ENCODE measurements around the gene HDAC4.
"Not testable (repeated sequence)": the region's sequence is repeated elsewhere in the genome, so short reads cannot be mapped to it uniquely, and the experiment has no call there.

The HDAC4 gene

DNA sequence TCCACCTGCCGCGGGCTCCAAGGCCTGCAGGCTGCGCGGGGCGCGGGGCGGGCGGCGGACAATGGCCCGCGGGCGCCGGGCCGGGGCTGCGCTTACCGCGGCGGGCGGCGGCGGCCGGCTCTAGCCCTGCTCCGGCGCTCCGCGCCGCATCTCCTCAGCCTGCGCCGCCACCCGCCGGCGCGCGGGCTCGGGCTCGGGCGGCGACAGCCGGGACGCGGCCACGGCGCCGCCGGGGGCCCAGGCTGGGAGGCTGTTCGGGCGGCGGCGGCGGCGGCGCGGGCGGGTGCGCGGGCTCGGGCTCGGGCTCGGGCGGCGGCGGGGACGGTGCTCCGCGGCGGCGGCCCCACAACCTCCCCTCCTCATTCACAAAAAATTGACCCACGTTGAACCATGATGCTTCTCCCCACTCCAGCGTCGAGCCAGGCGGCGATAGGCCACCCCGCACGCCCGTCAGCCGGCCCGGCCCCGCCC lies at the start of gene HDAC4:
HDAC4 (minus strand) TSS at position 425 of the 471 bp plus-strand sequence. CDS start 48,321 bp downstream, outside the sequence.
- DNase-seq (ENCODE audit: extremely low read depth in 1 of 2, low read depth in 1 of 2), result no peak

DNA sequence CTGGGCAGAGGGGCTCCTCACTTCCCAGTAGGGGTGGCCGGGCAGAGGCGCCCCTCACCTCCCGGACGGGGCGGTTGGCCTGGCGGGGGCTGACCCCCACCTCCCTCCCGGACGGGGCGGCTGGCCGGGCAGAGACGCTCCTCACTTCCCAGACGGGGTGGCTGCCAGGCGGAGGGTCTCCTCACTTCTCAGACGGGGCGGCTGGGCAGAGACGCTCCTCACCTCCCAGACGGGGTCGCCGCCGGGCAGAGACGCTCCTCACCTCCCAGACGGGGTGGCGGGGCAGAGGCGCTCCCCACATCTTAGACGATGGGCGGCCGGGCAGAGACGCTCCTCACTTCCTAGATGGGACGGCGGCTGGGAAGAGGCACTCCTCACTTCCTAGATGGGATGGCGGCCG lies 48.6 kb upstream of the HDAC4 start:
- not testable (repeated sequence) for DNase-seq (ENCODE audit: extremely low read depth in 1 of 2, low read depth in 1 of 2)

DNA sequence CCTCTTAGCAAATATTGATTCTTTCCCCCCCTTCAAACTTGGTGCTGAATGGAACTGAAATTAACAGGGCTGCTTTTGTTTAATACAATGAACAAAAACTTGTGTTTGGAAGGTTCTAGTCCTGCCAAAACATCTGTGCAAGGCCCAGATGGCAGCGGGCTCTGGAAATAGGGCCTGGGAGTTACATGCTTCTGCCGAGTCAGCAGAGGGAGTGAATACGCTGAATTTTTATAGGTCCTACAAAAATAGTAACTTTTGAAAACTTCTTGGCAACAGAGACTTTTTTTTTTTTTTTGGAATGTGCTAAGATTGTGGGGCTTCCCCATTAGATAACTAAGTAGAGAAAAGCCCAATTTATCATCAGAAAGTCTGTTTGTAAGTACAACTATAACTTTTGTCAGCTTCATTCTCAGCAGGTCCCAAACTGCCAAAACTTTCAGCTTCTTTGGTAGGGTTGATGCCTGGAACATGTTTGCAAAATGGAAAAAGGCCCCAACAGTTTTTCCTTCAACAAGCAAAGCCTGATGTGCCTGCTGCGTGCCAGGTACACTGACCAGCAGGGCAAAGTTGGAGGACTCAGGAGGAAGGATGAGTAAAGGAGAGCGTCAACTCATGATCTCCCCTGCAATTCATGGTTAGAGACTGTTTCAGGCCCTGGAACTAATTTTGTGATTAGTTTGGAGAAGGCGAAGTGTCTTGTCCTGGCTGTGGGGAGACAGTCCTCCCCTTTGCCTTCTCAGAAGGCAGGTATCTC lies 45.1 kb upstream of the HDAC4 start:
- DNase-seq (ENCODE audit: extremely low read depth in 1 of 2, low read depth in 1 of 2), result no peak

DNA sequence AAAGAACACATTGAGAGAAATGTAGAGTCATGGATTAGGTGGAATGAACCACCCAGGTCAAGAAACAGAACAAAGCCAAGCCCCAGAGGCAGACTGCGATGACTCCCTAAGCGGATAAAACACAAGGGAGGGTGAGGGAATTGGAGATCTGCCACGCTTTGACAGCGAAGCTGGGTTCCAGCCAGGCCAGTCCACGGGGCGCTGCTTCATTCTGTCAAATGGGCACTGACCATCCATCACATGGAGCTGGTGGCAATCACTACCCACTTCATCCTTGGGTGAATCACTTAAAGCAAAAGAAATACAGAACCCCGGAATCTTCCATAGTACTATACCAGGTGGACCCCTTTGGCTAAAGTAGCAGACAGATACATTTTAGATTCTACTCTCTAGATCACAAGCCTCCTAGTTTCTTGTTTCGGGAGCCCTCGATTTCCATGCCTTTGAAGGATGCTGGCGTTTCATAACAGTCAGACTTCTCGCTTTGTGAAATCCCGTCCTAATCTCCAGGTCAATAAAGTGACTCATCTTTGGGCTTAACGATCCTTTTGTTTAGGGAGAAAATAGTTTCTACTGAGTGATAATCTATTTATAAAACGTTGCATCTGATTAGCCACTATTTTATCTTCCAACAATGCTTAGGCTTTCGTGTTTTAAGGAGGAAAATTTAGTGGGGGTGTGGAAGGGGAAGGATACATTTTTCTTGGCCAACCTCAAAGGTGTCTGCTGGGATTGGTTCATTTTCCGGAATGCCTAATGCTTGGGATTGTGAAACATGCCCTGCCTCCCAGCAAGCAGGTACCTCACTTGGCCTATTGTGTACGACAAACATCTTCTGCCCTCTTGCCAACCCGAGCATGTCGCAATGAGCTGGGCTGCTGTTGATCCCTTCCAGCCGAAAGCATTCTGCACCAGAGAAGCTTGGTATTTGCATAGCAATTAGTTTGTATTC lies 44.1 kb upstream of the HDAC4 start:
- no peak for DNase-seq (ENCODE audit: extremely low read depth in 1 of 2, low read depth in 1 of 2)

DNA sequence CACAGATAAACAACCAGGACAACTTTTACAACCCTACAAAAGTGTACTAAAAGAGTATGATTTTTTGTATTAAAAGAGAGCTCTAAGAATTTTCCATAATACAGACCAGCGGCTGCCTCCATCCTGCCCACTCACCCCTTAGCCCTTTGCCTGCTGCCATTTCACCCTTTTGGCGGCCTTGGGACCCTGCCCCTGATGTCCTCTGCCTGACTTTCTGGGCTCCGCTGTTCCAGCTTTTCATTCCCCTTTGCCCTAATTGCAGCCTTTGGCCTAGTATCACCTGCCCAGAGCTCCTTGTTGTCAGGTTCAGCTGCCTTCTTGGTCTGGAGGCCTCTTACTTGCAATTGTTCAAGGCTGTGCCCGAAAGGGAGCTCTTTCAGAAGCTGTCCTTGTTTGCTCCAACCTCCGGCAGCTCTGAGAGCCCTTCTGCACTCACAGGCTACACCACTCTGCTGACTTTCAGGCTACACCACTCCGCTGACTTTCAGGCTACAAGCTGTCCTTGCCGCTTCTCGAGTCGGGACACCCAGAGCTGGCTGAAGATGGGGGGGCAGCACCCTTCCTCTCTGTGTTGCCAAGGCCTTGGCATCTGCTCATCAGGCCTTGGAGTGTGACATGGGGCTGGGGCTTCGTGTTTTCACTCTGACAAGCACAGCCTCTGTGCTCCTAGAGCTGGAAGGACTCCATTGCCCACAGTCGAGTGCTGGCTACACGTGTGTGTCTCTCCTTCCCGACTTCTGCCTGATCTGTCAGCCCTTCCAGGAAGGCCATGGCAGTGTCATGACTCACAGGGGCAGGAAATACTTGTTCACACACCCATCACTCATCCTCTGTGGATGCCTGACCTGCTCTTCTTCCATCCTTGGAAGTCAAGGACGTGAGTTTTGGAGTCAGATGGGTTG lies 43.1 kb upstream of the HDAC4 start:
- DNase-seq (ENCODE audit: extremely low read depth in 1 of 2, low read depth in 1 of 2), result no peak

DNA sequence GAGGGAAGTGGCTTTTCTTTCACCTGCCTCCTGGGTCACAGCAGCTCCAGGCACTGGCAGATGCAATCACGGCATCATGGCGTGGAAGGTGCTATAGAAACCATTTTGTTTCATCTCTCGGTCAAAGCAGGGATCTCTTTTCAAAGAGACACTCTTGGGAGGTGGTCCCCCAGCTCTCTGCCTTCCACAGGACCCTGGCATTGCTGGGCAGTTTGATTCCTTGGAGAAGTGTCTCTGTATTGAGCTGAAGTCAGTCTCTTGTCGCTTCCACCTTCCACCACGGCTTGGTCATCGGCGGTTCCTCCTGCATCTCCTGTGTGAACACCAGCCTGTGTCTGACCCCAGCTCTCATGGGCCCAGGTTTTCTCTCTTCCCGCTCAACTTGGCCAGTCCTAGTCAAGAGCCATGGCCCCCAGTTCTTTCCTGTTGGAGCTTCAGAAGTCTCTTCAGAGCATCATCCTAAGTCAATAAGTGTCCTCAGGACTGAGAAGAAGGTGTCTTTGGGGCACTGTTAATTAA lies 42.3 kb upstream of the HDAC4 start:
- no peak for DNase-seq (ENCODE audit: extremely low read depth in 1 of 2, low read depth in 1 of 2)

DNA sequence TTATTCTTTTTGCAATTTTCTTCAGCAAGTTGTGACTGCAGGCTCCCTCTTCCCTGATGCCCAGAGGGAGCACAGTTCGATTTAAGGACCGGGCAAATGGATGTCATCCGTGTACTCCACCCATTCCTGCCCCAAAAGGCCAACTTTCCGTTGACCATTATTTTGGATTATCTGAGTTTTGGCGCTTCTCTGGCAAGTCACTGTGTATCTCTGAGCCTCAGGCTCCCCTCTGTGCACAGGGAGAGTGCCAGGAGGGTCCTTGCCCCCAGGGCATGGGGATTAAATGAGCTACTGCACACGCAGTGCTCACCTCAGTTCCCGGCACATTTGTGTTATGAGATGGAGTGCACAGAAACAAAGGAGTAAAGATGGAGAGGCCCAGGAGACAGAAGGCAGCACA lies 41.4 kb upstream of the HDAC4 start:
- DNase-seq (ENCODE audit: extremely low read depth in 1 of 2, low read depth in 1 of 2), result no peak

DNA sequence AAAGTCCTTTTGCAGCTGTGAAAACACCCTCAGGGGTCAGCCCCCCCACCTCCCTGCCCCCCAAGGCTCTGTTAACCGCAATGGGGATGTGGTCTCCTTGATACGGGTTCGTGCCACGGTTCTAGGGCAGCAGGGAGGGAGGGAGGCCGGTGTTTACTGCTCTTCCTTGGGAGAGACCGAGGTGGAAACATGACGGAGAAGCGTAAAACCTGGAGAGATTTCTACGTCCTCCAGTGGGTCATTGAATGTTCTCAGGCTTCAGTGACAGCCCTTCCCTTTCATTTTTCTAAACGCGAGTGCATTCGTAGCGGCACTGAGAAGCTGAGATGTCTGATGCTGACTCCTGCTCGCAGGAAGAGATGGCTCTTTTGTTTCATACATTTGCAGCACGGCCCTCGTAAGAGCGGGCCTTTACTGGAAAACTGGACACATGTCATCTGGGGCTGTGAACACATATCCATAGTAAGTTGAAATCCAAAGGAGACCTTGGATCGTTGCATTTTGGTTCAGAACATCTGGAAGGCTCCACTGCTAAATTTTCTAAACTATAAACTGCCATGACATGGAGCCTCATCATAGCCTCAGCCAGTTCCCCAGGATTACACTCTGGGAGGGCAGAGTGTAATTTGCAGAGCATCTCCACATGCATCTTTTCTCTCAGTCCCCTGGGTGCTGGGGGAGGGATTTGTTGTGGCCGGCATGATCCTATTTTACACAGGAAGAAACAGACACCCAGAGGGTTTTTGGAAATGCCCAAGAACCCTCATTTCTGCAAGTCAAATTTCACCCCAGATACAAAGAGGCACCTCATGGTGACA lies 40.6 kb upstream of the HDAC4 start:
- DNase-seq (ENCODE audit: extremely low read depth in 1 of 2, low read depth in 1 of 2), result no peak

DNA sequence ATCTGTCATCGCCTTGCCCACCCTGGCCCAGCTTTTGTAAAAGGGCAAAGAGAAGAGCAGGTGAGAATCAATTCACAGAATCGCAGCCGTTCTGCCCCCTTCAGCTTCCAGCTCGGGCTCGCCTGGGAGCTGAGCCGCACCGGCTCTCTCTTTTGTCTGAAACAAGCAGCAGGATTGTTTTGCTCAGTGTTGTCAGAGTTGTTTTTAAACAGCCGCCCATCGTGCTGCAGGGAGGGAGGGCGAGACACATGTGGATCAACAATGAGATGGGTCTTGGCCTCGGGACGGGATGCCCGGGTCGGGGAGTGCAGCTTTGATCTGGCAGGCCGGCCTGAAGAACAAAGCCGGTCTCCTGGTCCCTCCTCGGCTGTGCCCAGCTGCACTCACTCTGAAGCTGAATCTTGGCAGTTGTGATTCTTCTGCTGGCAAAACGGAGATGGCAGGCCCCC lies 39.7 kb upstream of the HDAC4 start:
- no peak for DNase-seq (ENCODE audit: extremely low read depth in 1 of 2, low read depth in 1 of 2)

DNA sequence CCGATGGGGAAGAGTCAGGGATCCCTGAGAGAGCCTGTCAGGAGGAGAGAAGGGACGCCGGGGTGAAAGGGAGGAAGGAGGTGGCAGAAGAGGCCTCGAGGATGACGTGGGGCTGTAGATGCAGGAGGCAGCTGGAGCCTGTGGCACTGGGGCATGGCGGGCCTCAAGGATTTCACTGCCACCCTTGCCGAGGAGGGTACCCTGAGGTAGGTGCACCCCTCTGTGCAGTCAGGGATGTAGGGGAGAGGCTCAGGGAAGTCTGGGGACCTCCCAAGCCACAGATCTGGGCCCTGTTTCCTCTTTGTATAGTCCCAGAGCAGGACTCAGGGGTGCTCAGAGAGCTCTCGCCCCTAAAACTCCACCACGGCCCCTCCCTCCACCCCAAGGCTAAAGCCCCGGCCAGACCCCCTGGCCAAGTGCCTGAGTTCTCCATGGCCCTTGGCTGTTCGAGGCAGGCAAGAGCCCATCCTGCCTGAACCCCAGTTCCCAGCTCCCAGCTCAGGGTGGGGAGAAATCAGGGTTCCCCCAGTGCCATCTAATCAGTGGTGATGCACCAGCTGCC lies 39.0 kb upstream of the HDAC4 start:
- DNase-seq (ENCODE audit: extremely low read depth in 1 of 2, low read depth in 1 of 2), result no peak

DNA sequence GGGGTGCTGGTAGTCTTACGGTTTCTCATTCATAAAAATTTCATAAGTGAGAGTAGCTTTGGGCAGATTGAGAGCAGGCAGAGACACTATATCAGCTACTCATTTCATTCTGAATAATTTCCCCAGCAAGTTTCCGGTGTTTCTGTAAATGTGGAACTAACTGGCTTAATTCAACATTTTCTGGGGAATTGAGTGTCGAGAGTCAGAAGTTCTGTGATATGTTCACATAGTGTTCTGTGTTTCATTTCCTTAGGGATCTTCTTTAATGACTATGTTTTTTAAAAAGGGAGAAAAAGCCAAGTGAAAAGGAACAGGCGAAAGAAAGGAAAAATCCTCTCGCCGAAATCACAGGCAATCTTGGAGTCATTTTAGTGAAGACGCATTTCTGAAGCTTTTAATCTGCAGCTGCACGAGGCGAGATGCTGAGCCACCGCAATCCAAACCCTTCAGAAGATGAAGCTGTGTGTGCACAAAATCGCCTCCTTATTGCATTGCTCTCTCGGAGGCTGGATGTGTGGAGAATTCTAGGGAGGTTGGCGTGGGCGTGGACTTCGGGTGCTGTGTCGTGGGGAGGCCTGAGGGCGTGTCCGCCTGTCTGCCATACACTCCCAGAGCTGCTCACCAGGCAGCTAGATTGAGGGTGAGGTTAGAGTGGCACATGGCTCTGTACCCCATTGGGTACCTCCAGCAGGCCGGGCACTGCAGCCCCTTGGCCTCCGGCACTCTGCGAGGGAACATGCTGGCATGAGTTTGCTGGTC lies 38.4 kb upstream of the HDAC4 start:
- no peak for DNase-seq (ENCODE audit: extremely low read depth in 1 of 2, low read depth in 1 of 2)

DNA sequence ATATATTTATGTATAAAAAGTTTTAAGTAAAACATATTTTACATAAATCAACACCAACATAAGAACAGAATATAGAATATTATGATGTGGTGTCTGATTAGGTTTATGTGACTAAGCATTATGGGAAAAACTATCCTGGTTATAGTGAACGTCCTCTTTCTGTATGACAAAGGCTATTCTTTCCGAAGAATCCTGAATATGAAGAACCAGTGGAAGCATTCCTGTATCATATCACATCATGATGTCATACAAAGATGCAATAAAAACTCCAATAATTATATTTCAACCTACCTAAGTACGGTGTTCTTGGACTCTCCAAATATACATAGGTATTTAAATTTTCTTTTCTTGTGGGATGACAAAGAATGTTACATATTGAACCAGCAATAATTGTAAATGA lies 37.5 kb upstream of the HDAC4 start:
- DNase-seq (ENCODE audit: extremely low read depth in 1 of 2, low read depth in 1 of 2), result no peak

DNA sequence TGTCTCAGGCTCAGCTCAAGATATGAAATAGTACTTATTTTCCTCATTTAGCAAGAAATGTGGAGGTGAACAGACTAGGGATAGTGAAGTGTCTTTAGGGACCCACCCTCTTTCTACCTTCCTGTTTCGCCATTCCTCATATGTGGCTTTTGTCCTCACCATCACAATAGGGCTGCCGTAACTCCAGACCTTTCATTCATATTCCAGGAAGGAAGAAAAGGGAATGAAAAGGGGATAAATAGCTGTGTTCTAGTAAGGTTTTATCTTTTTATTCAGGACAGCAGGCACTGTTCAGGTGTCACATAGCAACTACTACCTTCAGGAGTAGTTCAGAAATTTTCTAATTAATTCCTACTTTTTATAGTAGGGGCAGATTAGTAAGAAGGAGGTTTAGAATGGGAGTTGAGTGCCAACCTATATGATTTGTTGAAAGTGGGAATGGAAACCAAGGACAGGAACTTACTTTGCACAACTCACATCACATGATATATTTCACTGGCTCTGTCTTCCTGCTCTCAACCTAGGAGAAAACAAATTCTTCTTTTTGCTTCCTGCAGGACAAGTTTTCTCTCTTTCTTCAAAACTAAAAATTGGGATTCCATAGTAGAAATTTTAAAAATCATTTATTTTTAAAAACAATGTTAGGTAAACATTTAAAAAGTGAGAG lies 36.0 kb upstream of the HDAC4 start:
- DNase-seq (ENCODE audit: extremely low read depth in 1 of 2, low read depth in 1 of 2), result no peak

DNA sequence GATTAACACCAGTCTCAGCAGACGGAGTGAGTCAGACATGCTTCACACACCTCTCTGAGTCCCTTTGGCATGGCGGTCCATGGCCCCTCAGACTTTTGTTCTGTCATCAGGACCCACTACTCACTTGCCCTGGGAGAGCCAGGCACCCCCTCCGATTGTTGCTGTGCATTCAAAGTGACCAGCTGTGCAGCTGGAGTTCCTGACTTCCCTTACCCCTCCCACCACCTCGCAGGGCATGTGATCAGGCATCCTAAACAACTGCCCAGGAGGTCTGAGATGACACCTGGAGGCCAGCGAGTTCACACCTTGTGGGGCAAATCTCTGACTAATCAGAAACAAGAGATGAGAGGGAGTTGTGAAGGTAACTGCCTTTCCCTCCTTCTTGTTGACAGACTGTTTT lies 35.3 kb upstream of the HDAC4 start:
- no peak for DNase-seq (ENCODE audit: extremely low read depth in 1 of 2, low read depth in 1 of 2)

DNA sequence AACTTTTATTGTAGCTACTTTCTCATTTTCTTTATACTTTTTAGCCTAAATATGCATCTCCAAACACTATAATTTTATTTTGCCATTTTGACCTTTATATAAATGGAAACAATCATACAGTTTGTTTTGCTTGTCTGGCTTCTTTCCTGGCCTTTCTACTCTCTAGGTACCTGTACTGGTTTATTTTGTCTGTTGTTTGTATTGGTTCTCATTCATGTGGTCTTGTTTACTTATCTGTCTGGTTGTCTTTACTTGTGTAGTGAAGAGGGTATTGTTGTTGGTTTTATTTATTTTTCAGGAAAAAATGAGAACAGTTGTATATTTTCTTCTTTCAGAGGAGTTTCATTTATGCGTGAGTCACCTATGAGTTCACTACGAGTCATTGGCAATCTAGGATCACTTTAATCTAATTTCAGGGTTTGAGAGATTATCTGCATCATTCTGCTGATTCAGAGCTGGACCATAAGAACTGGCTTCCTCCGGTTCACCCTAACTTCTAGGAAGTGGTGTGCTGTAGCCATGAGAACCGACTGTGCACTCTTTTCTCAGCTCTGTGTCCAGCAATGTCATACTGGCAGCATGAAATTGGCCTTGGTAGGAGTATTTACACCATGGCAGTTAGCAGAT lies 33.1 kb upstream of the HDAC4 start:
- no peak for DNase-seq (ENCODE audit: extremely low read depth in 1 of 2, low read depth in 1 of 2)

DNA sequence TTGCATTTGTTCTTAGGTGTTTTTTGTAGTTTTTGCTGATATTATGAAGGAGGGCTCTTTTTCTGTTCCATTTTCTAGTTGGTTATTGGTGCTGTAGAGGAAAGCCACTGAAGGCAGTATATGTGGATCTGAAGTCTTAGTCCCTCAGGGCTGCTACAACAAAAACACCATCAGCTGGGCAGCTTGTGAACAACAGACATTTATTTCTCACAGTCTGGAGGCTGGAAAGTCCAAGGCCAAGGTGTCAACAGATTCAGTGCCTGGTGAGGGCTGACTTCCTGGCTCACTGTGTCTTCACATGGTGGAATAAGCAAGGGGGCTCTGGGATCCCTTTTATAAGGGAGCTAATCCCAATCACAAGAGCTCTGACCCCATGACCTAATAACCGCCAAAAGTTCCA lies 31.4 kb upstream of the HDAC4 start:
- no peak for DNase-seq (ENCODE audit: extremely low read depth in 1 of 2, low read depth in 1 of 2)

DNA sequence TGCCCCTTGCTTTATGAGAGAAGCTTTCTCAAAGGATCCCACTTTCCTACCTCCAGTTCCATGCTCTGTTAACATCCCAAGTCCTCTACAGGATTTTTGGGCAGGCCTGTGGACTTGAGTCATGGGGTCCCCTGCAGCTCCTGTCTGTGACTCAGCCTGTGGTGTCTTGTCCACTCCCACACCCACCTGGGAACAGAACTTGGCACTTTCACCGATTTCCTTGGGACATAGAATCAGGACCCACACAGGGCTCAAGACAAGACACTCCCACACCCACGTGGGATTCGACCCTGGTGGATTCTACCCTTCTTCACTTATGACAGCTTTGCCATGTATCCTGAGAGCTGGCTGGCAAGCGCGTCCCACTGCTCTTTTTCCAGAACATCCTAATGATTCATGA lies 30.7 kb upstream of the HDAC4 start:
- no peak for DNase-seq (ENCODE audit: extremely low read depth in 1 of 2, low read depth in 1 of 2)

All from activated CD8-positive, alpha-beta memory T cell treated with anti-CD3 and anti-CD28 coated beads for 1 hour (primary cell).